Measurements from ENCODE around the gene SLC39A8. TPM values are rescaled to one million over a fixed set of nuclear protein-coding genes. Genes with fewer than 3 reads are reported as not detected.
A peak's percentile ranks its signal among the peaks of the same experiment; 100 is the strongest.

SLC39A8 gene
- polyA plus RNA-seq, 2 of the 4 experiments (the other 2 are of a cell fraction), result 14.1 to 20.4 TPM

DNA sequence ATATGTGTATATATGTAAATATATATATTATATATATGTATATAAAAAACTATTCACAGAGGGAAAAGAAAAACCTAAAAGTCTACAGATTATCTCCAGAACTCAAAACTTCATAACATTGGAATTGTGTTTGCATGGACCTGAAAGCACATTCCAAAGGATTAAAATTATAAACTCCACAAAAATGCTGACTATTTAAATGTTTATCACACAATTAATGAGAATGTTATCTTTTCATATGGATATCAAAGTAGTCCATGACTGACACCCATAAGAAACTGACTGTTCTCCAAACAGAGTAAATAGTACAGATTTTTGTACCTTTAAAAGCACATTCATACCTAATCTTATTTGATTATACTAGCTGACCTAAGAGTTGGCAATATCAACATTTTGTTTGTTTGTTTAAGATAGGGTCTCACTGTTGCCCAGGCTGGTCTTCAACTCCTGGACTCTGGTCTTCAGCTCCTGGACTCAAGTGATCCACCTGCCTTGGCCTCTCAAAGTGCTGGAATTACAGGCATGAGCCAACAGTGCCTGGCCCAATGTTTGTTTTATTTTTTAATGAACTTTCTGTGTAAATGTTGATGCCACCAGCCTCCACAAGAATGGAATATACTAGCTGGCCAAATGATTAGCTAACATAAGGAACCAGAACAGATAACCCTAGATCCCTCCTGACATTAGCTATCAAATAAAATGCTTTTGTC lies 50.0 kb downstream of the SLC39A8 start:
- DNase-seq (ENCODE audit: low read depth in 1 of 2, low spot score in 1 of 2), result no peak
- TF ChIP-seq TP53 (CRISPR knock-in tag; IDR thresholded peaks at IDR 0.05), result no peak
- no peak for TF ChIP-seq ZFP36 (IDR thresholded peaks at IDR 0.05; ENCODE audit: borderline replicate concordance, partially characterized antibody)
- no peak for TF ChIP-seq EHF (CRISPR knock-in tag; IDR thresholded peaks at IDR 0.05)
- TF ChIP-seq ATOH8 (CRISPR knock-in tag; IDR thresholded peaks at IDR 0.05; ENCODE audit: low read depth), result no peak
- peak; percentile 26 for TF ChIP-seq MAFK (IDR thresholded peaks at IDR 0.05; ENCODE audit: partially characterized antibody)
- no peak for TF ChIP-seq TFCP2L1 (CRISPR knock-in tag; IDR thresholded peaks at IDR 0.05)
- Histone ChIP-seq H3K9me3 (no peaks in the 10 kb centered on the region), H3K4me2 (no peak overlapping the region), H3K4me1 (no peaks in the 10 kb centered on the region), H3K27ac (no peak overlapping the region), H3K4me3 (no peak overlapping the region)
- CTCF ChIA-PET, result no interaction called here
- no peak for FAIRE-seq
- POLR2A ChIA-PET, result no interaction called here
- no peak for ATAC-seq

DNA sequence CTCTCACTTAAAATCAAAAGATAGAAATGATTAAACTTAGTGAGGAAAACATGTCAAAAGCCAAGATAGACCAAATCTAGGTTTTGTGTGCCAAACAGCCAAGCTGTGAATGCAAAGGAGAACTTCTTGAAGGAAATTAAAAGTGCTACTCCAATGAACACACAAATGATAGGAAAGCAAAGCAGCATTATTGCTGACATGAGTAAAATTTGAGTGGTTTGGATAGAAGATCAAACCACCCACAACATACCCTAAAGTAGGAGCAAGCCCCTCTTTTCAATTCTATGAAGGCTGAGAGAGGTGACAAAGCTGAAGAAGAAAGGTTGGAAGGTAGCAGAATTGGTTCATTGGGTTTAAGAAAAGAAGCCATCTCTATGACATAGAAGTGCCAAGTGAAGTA lies 56.8 kb downstream of the SLC39A8 start:
- no peak for FAIRE-seq
- TF ChIP-seq RFX5 (IDR thresholded peaks at IDR 0.05), result no peak
- TF ChIP-seq JUN (IDR thresholded peaks at IDR 0.05), result no peak
- TF ChIP-seq ZC3H11A (IDR thresholded peaks at IDR 0.05), result no peak
- TF ChIP-seq, protein P1, sequence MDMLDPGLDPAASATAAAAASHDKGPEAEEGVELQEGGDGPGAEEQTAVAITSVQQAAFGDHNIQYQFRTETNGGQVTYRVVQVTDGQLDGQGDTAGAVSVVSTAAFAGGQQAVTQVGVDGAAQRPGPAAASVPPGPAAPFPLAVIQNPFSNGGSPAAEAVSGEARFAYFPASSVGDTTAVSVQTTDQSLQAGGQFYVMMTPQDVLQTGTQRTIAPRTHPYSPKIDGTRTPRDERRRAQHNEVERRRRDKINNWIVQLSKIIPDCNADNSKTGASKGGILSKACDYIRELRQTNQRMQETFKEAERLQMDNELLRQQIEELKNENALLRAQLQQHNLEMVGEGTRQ (IDR thresholded peaks at IDR 0.05), result no peak
- TF ChIP-seq GATA3 (IDR thresholded peaks at IDR 0.05; ENCODE audit: borderline replicate concordance), result no peak
- TF ChIP-seq MAFK (IDR thresholded peaks at IDR 0.05; ENCODE audit: partially characterized antibody), result peak; percentile 76
- no peak for TF ChIP-seq NPAS2 (CRISPR knock-in tag; IDR thresholded peaks at IDR 0.05; ENCODE audit: borderline replicate concordance)
- no peak for TF ChIP-seq POLR2A (IDR thresholded peaks at IDR 0.05; ENCODE audit: low read length)
- POLR2A ChIA-PET, result no interaction called here

GRCh38 chr4:102285831-102286230 lies 59.5 kb downstream of the SLC39A8 start:
- Histone ChIP-seq H3K9me3 (no peaks in the 10 kb centered on the region), H3K4me3 (no peak overlapping the region), H3K4me2 (no peak overlapping the region), H3K4me1 (no peaks in the 10 kb centered on the region), H3K27ac (no peak overlapping the region)
- POLR2A ChIA-PET, result no interaction called here
- no peak for ATAC-seq
- no peak for FAIRE-seq
- CTCF ChIA-PET, result interaction anchor here (1.2 kb wide), 1 partner anchor 23 kb away, joined by 3 read pairs; no protein-coding TSS in a partner anchor
- no peak for DNase-seq (ENCODE audit: low read depth in 1 of 2, low spot score in 1 of 2)
- TF ChIP-seq MAFK (IDR thresholded peaks at IDR 0.05; ENCODE audit: partially characterized antibody), result no peak
- TF ChIP-seq, protein P2, sequence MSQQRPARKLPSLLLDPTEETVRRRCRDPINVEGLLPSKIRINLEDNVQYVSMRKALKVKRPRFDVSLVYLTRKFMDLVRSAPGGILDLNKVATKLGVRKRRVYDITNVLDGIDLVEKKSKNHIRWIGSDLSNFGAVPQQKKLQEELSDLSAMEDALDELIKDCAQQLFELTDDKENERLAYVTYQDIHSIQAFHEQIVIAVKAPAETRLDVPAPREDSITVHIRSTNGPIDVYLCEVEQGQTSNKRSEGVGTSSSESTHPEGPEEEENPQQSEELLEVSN (IDR thresholded peaks at IDR 0.05; ENCODE audit: borderline replicate concordance, low read depth), result no peak
- TF ChIP-seq JUNB (IDR thresholded peaks at IDR 0.05), result no peak
- no peak for TF ChIP-seq TFCP2L1 (CRISPR knock-in tag; IDR thresholded peaks at IDR 0.05)
- TF ChIP-seq POLR2A (IDR thresholded peaks at IDR 0.05; ENCODE audit: low read length), result no peak
- TF ChIP-seq ZFP36 (IDR thresholded peaks at IDR 0.05; ENCODE audit: borderline replicate concordance, partially characterized antibody), result no peak
- TF ChIP-seq JUN (IDR thresholded peaks at IDR 0.05), result no peak
- TF ChIP-seq FOSB (CRISPR knock-in tag; IDR thresholded peaks at IDR 0.05), result no peak
- TF ChIP-seq ATOH8 (CRISPR knock-in tag; IDR thresholded peaks at IDR 0.05; ENCODE audit: low read depth), result no peak
- TF ChIP-seq FOXS1 (CRISPR knock-in tag; IDR thresholded peaks at IDR 0.05), result no peak
- no peak for TF ChIP-seq CHD4 (IDR thresholded peaks at IDR 0.05; ENCODE audit: borderline replicate concordance)
- no peak for TF ChIP-seq RARB (CRISPR knock-in tag; IDR thresholded peaks at IDR 0.05)
- TF ChIP-seq NR3C1 (IDR thresholded peaks at IDR 0.05), result no peak
- TF ChIP-seq, protein P3, sequence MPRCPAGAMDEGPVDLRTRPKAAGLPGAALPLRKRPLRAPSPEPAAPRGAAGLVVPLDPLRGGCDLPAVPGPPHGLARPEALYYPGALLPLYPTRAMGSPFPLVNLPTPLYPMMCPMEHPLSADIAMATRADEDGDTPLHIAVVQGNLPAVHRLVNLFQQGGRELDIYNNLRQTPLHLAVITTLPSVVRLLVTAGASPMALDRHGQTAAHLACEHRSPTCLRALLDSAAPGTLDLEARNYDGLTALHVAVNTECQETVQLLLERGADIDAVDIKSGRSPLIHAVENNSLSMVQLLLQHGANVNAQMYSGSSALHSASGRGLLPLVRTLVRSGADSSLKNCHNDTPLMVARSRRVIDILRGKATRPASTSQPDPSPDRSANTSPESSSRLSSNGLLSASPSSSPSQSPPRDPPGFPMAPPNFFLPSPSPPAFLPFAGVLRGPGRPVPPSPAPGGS (IDR thresholded peaks at IDR 0.05), result no peak

More for the DNA sequence above, 56.8 kb downstream of the SLC39A8 start:
- CTCF ChIA-PET, result interaction anchor here (0.6 kb wide), 2 partner anchors 49 to 1010 kb away, joined by 3 read pairs; no protein-coding TSS in a partner anchor
- ATAC-seq (no peak), DNase-seq (ENCODE audit: low read depth in 1 of 2, low spot score in 1 of 2) (no peak)
- Histone ChIP-seq H3K4me3 (no peak overlapping the region), H3K9me3 (no peaks in the 10 kb centered on the region), H3K27ac (no peak overlapping the region), H3K4me1 (no peaks in the 10 kb centered on the region), H3K4me2 (no peak overlapping the region)
